Measurements from ENCODE around the gene PPIL1.

PPIL1 gene

DNA sequence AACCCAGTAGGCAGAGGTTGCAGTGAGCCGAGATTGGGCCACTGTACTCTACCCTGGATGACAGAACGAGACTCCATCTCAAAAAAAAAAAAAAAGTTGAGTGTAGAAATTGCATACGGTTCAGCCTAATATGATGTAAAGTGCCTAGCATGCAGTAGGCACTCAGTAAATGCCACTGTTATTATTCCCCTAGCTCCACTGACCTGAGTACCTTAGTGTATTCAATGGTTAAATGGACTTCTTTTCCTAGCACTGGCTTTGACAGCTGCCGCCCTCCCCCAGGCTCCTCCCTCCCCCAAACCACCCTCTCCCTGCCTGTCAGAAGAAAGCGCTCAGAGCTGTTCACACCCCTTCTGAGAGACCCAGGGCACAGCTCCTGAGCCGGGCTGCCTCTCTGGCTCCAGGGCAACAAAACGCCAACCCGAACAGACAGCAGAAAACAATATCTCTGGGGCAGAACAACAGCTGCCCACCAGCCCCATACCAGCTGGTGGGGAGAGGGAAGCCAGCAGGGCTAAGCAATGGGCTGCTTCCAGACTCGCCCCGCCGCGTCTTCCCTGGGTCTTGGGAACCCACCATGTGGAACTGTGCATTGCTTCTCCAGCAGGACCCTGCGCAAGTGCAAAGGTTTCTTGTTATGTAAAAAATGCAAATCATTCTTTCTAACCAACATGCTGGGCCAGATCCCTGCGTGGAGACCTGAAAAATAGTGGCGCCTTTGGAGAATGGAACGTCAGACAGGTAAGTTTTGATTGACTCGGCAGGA, 39.8 kb downstream of the PPIL1 start:
- no peak for DNase-seq (ENCODE audit: low spot score)

DNA sequence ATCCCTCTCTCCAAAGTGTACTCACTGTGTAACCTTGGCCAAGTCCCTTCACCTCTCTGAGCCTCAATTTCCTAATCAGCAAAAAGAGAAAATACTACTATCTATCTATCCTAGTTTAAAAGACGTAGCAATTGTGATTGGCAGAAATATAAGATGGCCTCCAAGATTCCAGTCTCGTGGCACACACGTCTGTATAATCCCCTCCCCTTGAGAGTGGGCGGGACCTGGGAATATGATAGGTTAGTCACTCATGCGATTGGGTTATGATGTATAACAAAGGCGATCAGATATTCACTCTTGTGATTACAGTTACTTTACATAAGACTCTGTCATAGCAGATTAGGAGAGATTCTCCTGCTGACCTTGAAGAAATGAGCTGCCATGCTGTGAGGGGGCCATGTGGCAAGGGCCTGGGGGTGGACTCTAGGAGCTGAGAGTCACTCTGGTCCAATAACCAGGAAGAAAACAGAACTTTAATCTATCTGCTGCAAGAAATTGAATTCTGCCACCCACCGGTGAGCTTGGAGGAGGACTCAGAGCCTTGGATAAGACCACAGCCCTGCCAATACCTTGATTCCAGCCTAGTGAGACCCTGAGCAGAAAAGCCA, 41.3 kb downstream of the PPIL1 start:
- no peak for DNase-seq (ENCODE audit: low spot score)

DNA sequence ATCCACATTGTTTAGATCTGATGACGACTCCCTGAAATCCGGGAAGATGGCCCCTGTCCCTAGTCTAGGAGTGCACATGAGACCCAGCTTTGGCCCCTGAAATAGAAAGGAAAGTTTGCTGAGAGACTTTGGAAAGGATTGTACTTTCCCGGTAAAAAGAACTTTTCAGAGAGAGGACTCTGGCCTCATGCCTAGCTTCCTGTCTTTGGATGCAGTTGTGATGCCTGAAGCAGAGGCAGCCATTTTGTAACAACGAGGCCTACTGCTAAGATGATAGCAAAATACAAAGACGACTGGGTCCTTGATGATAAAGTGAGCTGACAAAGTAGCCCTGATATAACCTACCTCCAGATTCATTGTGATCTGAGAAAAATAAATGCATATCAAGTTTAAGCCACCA, 42.3 kb downstream of the PPIL1 start:
- DNase-seq (ENCODE audit: low spot score), result no peak

DNA sequence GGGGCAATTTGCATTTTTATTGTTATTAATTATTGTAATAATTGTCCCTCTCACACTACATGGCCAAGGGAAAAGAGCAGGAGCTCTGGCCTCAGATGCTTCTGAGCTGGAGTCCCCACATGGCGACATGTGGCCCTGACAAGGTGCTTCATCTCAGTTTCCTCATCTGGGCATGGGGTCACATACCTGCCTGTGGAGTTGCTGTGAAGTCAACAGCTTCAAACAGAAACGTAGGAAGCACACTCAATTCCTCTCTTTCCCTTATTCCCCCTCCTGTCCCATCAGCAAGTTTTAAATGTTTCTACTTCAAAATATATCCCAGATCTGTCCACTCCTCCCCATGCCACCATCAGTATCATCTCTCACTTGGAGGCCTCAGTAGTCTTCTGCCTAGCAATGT, 44.0 kb downstream of the PPIL1 start:
- no peak for DNase-seq (ENCODE audit: low spot score)

DNA sequence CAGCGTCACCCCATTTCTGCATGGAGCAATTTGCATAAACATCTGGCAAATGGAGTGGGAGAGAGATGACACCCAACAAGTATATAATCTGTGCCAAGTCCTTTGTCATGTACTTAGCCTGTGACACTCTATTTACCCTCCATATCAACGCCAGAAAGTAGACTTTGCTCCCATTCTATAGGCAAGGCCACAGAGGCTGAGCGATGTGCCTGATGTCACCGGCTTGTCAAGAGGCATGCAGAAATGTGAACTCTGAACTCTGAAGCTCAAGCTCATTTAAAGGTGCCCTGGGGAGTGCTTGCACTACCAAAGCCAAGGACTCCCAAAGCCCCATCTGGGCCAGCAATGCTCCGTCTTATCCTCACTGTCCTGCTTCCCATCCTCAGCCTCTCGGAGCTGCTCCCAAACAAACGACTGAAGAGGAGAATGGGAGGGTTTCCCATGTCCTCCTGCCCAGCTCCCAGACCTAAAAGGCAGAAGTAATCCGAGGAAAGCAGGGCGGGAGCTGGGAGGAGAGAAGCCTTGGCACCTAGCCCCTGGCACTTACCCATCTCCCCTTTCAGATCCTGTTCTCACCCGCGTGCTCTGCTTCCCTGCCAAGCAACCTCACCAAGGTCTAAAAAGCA, 44.6 kb downstream of the PPIL1 start:
- no peak for DNase-seq (ENCODE audit: low spot score)

DNA sequence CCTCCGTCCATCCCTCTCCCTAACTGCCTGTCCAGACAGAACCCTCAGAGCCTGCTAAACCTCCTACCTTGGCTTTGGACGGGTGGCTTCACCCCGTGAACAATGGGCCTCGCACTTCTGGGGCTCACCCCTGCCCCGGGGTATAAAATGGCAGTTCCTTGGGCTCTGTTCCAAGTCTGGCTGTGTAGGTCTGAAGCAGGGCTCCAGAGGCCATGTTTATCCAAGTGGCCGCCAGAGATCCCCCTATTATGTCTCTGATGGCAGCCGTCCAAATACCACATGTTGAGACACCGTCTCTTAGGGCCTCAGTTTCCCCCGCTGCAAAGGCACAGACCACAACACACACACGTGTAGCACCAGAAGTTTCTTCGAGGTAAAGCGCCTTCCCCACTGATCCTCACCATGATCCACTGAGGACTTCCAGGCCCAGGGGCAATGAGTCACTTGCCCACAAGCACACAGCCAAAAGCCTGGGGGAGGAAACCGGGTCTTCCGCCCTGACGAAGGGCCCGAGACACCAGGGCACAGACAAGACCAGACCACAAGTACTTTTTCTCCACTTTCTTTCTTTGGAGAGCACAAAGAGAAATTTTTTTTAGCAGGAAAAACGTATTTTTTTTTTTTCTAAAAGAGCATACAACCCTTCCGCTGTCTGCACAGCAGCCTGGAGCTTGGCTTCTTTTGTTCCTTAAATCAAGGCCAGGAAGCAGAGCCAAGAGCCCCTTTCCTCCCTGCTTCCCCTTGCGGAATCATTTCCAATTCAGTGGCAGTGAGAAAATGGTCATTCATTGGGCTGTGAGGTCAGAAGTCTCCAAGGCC, 47.1 kb downstream of the PPIL1 start:
- no peak for DNase-seq (ENCODE audit: low spot score)

DNA sequence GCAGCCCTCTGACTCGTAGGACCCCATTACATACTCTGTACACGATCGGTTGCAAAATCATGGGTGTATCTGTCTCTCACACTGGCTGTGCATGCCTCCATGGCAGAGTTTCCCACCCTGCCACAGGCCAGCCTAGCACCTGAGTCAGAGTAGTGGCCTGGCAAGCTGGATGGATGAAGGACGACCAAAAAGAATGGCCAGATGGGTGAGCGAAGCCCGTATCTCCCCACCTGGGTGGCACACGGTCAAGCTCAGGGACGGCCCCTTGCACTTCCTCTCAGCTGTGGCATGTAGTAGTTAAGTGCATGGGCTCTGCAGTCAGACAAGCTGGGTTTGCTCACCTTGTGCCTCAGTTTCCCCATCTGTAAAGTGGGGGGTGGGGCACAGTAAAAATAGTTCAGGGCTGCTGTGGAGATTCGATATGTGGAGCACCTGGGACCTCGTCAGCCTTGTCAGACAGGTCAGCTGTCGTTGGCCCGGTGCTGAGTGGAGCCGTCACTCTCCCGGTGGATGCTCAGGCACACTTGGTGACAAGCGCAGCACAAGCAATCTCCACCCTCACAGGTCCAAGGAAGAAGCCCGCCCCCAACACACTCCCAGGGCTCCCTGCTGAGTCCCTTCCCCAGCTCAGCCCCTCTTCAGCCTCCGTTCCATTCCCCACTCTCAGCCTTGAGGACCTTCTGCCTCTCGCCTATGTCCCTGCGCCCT, 47.9 kb downstream of the PPIL1 start:
- DNase-seq (ENCODE audit: low spot score), result no peak

DNA sequence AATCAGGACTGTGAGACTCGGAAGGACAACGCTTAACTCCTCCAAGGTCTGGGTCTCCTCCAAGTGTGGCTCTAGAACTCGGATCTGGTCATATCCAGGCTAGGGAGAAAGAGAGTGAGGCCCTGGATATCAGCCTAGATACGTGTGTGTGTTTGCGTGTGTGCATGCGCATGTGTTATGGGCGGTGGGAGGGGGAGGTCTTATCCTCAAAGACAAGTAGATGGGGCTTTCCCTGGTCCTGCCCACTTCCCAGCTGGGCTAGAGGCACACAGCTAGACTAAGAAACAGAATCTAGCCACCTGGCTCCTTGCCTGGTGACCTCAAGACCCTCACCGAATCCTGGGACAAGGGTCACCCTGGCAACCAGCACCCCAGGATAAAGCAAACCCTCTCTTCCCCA, 48.6 kb downstream of the PPIL1 start:
- DNase-seq (ENCODE audit: low spot score), result no peak

DNA sequence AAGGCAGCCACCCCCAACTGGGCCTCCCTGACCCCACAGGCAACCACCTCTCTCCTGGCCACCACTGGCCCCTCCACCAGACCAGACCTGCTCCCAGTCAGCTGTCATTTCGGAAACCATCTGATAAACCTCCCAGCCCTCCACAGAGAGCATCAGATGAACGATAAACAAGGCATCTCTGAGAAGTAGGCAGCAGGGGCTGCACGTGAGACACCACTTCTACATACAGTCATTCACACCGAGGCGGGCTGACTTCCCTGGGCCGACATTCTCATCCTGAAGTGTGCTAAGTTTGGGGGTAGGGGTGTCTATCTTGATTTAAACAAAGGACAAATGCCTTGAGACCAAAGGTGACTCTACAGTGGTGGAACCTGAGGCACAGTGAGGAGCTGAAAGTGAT, 49.2 kb downstream of the PPIL1 start:
- DNase-seq (ENCODE audit: low spot score), result no peak

DNA sequence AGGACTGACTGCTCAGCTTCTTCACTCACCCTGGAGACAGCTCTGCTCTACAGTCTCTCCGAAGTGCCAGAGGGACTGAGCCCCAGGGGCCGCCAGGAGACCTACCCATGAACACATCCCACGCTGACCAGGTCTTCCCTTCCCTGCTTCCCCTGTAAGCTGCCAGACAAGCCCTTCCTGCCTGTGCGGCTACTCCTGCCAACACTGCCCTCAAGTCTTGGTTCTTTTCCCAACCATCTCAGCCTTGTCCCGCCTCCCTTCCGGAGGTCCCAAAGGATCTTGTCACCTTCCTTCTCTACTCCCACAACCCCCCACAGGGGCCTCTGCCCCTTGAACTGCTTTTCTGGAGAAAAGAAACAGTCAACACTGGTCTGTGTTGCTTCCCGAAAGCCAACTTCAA, 50.4 kb downstream of the PPIL1 start:
- no peak for DNase-seq (ENCODE audit: low spot score)

DNA sequence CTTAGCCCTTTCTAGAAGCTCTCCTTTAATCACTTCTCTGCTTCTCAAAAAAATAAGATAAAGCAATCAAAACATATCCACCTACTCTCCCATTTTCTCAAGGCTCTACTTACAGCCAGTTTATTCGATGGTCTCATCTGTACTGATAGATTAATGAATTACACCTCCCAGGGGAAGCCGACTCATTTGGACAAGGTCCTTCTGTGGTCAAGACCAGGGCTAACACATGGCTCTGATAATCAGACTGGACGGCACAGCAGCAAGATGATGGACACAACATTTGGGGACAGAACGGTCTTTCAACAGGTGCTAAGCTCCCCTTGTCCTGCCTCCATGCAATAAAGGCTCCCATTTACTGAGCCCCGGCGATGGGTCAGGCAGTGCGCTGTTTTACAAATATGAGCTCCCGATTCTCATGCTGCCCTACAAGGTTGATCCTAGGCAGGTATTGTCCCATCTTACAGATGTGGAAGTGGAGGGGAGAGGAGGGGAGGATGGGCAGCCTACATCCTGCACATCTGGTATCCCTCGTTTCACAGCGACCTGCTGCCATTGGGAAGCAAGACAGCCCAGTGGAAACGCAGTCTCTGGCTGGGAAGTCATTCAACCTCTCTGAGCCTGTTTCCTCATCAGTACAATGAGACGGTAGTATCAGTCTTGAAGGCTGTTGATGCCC, 51.0 kb downstream of the PPIL1 start:
- DNase-seq (ENCODE audit: low spot score), result no peak

DNA sequence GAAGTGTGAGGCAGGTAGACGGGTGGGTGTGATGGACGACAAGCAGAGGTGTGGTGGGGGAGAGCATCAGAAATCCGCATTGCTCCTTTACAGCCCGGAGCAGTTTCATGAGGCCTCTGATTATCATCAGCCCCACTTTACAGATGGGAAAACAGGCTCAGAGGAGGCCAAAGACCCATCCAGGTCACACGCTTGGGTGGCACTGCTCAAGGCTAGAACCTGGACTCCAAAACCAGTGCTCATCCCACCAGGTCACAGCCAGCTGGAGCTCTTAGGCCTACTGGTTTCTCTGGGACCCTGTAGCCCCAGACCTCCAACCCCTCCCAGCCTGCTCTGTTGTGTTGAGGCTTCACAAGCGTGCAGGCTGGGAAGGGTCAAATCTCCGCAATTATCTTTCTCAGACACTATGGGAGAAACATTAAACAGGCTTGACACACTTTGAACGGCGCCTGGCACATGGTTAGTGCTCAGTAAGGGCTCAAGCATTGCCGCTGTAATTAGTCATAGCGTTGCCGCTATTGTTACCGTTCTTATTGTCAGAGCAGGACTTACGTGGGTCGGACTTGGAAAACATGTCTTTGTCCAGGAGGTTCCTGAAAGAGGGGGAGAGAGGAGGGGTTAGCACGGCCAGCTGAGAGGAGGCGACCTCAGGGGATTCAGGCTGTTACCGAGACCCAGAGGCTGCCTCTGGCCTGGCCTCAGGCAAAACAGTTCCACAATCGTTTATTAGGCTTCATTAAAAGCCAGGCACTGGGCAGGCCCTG, 51.9 kb downstream of the PPIL1 start:
- DNase-seq (ENCODE audit: low spot score), result no peak

DNA sequence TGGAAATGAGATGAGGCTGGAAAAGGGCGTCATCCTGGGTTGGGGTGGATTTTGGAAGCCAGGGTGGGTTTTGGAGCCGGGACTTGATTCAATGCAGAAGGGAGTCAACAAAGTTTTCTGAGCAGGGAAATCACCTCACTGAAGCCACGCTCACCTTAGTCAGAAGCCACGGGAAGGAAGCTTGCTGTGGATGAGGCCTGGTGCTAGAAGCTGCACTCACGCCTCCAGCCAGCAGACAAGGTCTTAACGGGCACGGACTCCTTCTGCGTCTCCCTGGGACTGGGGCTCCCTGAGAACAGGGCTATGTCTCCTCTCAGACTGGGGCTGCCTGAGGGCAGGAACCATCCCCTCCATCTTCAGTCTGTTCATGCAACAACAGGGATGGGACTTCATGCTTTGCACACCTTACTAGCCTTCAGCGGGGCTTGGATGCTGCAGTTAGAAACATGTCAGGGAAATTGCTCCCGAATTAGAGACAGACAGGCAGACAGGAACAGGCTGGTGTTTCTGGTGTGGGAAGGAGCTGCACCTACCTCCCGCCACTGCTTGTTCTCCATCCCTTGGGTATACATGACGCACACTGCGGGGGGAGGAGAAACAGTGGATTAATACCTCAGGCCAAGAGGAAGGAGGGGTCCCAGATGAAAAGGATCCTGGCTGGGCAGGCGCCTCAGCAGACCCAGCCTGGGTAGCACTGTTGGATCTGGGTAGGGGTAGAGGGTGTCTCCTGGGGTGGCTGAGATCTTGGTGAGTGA, 52.8 kb downstream of the PPIL1 start:
- no peak for DNase-seq (ENCODE audit: low spot score)

DNA sequence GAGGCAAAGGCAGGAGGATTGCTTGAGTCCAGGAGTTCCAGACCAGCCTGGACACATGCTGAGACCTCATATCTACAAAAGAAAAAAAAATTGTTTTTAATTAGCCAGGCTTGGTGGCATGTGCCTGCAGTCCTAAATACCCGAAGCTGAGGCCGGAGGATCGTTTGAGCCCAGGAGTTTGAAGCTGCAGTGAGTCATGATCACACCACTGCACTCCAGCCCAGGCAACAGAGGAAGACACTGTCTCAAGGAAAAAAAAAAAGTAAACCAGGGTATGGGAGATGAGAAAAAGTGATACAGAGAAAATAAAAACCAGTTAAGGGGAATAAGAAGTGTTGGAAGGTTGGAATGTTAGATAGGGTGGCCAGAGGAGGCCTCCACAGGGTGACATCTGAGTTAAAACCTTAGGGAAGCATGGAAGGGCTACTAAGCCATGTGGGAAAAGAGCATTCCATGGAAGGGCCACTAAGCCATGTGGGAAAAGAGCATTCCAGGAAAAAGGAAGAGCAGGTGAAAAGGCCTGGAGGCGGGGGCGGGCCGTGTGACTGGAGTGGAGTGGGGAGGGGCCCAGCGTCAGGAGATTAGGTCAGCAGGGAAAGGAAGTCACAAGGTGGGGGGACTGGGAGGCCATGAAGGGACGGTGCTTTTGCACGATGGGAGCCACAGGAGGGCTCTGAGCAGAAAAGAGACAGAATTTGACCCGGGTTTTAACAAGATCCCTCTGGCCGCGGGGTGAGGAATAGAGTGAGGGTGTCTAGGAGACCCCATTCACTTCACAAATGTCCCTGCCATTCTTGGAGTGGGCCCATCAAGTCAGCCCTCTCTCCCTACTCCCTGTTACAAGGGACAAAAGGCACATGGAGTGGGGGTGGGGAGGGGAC, 53.7 kb downstream of the PPIL1 start:
- no peak for DNase-seq (ENCODE audit: low spot score)

DNA sequence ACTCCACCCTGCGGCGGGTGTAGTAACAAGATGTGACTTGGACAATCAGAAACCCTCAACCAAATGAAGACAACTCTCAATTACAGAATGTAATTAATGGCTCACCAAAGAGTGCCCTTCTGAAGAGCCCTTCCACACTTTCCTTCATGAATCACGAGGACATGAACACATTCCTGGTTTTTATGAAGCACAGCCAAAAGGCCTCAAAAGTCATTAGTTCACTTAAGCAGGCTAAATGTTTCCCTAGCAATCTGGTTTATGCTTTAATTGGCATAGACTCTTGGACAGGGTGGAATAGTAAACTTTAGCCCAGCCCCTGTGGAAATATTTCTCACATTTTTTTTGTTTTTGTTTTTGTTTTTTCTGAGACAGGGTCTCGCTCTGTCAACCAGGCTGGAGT, 55.8 kb downstream of the PPIL1 start:
- DNase-seq (ENCODE audit: low spot score), result no peak

DNA sequence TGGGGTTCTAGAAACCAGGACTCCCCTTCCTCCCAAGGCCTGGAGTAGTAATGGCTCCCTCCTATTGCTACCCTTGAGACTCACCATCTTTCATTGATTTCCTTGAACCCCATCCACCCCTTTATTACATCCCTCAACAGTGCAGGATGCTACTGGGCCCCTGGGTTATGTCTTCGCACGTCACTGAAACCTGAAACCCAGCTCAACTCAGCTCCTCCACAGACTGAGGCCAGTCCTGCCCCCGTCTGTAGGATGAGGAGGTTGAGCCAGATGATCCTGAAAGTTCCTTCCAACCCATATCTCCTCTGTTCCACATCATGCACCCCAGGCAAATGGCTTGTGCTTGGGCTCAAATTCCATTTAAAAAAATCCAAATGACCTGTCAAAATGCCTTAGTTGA, 56.8 kb downstream of the PPIL1 start:
- DNase-seq (ENCODE audit: low spot score), result no peak

DNA sequence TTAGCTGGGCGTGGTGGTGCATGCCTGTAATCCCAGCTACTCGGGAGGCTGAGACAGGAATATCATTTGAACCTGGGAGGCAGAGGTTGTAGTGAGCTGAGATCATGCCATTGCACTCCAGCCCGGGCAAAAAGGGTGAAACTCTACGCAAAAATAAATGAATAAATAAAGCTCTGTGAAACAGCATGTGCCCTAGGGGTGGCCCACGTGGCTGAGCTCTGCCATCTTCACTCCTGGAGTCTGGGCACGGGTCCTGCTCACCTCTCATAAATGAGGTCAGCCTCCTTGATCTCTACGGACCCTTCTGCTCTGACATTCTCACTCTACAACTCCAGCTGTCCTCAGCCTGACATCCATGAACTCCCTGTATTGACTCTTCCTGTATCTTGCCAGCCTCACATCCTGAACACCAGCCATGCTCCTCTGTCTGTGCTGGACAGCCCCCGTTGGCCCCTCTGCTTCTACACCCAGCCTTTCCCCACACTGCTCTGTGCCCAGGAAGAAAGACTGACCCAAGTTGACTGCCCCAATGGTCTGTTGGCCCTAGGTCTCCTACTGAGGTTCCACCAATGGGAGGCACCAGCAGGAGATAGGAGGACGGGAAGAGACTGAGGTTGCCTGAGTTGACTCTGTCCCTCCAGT, 57.3 kb downstream of the PPIL1 start:
- DNase-seq (ENCODE audit: low spot score), result no peak

DNA sequence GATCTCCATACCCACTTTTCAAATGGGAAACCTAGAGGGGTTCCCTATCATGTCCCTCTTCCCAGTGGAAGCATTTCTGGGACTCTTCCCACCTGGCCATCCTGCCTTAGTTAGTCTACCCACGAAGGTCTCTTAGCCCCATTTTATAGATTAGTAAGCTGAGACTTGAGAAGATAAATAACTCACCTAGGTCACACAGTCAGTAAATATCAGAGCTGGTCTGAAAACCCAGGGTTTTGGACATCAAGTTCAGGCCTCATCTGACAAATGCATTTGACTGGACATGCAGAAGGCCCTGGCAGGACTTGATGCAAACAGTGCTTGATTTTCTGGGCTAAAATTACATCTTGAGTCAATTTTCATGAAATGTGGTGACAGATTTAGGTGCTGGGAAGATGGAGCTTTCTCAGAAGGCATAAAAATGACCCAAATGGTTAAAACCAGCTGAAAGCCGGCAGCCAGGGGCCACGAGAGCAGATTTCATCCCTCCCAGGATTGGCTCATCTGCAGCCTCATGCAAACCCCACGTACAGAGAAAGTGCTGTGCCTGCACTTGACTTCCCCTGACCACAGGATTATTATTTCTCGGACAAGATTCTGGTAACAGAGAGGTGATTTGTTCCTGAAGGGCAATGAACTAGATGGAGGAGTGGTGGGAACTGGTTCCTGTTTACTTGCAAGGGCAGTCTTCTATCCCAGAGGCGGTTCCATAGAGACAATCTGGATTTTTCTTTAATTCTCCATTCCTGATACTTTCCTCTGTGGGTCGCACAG, 58.5 kb downstream of the PPIL1 start:
- no peak for DNase-seq (ENCODE audit: low spot score)

Data from germinal center (tissue), 1 donor.